HG02840 (cell line): ENCODE measurements around the gene MVB12B.

Experiments used
- ATAC-seq: cut with Tn5 transposase; IDR thresholded peaks from one replicate; pipeline ENCODE4 v1.9.1; 2021; ENCODE audit warnings: mild to moderate bottlenecking, moderate library complexity, moderate number of reproducible peaks; ENCODE audit not compliant: unreplicated experiment, low FRiP score

The MVB12B gene

GRCh38 chr9:126511411-126511810, 184.8 kb downstream of the MVB12B start:
- no peak for ATAC-seq

GRCh38 chr9:126513159-126514036, 186.8 kb downstream of the MVB12B start:
- ATAC-seq = no peak

GRCh38 chr9:126514037-126514821, 187.6 kb downstream of the MVB12B start:
- no peak for ATAC-seq

GRCh38 chr9:126515001-126515872, 188.6 kb downstream of the MVB12B start:
- no peak for ATAC-seq

GRCh38 chr9:126515873-126516505, 189.4 kb downstream of the MVB12B start:
- ATAC-seq = no peak

GRCh38 chr9:126516561-126516935, 189.9 kb downstream of the MVB12B start:
- ATAC-seq = no peak

- ATAC-seq = no peak
Observed at GRCh38 chr9:126516936-126517832, 190.6 kb downstream of the MVB12B start.

GRCh38 chr9:126517833-126518356, 191.3 kb downstream of the MVB12B start:
- no peak for ATAC-seq

GRCh38 chr9:126518763-126519162, 192.1 kb downstream of the MVB12B start:
- no peak for ATAC-seq

GRCh38 chr9:126519660-126520420, 193.2 kb downstream of the MVB12B start:
- no peak for ATAC-seq

GRCh38 chr9:126520453-126520852, 193.8 kb downstream of the MVB12B start:
- ATAC-seq = no peak

GRCh38 chr9:126521089-126521488, 194.5 kb downstream of the MVB12B start:
- ATAC-seq = no peak

- ATAC-seq = no peak
Observed at GRCh38 chr9:126521551-126521950, 194.9 kb downstream of the MVB12B start.

- no peak for ATAC-seq
Observed at GRCh38 chr9:126521976-126522590, 195.5 kb downstream of the MVB12B start.

- no peak for ATAC-seq
Observed at GRCh38 chr9:126522612-126523356, 196.2 kb downstream of the MVB12B start.

- ATAC-seq = no peak
Observed at GRCh38 chr9:126523611-126524111, 197.0 kb downstream of the MVB12B start.
